Stimulated activated naive CD4-positive, alpha-beta T cell (primary cell): ENCODE results near the gene DHRS7C.

Source experiments
- DNase-seq, 6 experiments: peaks; one replicate each; lab custom pipeline; 2025; lab: John Stamatoyannopoulos, UW

DHRS7C gene, protein sequence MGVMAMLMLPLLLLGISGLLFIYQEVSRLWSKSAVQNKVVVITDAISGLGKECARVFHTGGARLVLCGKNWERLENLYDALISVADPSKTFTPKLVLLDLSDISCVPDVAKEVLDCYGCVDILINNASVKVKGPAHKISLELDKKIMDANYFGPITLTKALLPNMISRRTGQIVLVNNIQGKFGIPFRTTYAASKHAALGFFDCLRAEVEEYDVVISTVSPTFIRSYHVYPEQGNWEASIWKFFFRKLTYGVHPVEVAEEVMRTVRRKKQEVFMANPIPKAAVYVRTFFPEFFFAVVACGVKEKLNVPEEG

DNA sequence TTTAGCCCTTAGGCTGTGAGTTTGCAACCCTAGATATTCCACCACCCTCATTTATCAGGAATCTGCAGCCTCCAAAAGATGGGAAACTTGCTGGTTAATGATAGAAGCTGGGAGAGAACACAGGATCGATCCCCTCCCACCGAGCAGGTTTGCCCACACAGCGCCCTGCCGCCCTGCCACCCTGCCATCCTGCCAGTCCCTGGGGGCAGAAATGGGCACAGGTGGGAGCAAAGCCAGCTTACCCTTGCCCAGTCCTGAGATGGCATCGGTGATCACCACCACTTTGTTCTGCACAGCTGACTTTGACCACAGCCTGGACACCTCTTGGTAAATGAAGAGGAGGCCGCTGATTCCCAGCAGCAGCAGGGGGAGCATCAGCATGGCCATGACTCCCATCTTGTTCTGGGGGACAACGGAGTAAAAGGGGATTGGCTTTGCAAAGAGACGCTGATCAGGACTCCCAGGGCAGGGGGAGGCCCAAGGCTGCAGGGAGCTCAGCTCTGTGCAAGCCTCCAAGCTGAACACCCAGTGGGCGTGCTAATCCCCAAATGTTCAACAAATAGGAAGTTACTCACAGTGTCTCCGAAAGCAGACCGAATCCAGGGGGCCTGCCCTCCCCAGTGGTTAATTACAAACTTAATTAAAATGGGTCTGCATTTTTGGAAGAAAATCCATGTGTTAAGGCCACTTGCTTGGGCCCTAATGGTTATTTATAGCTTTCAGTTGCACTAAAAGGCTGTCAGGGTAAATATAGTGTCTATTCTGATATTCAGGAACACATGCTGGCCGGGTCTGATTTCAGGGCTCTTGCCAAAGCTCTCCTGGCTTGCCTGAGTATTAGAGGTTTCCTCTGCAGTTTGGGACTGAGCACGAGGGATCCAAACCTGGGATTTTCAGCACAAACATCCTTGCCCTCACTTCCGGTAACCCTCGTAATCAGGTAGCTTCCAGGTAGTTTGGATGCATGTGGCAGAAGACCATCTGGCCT, at the start of gene DHRS7C:
DHRS7C (minus strand) TSS at position 704 of the 988 bp plus-strand sequence; CDS start at position 396, 308 bp downstream.
- no peak for DNase-seq

GRCh38 chr17:9839433-9839832, 48.0 kb upstream of the DHRS7C start:
- DNase-seq: no peak

DNA sequence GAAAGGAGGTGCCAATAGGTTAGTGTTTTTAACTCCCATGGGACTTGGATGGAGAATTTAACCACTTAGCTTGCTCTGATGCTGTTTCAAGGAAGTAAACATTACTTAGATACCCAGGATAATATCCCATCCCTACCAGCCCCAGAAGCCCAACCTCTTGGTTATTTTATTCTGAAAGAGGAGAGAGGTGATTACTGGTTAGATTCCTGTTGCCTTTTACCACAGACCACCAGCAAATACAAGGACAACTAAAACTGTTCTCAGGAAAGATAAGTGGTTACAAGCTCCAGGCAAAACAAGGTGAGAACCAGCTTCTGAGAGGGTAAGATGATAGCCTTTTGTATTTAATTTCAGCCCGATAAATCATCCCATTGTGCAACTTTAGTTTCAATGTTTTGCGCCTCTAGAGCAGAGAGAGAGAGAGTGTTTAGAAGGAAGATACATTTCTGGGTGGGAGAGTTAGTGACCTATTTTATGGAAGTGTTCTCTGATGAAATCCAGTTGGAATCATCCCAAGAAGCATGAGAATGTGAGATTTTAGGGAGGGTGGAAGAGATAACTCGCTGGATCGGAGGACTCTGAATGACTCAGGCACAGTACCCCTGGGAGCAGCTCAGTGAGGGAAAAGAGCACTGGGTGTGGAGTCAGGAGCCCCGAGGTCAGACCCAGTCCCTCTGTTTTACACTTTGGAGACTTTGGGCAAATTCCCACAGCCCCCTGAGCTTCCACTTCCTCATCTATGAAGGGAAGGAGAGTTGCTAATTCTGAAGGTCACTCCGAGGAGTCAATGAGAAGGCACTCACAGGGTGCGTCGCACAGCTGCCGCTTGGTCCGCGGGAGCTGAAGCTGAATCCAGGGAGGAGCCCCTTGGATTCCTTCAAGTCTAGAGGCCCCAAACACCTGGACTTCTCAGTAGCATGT, 46.4 kb upstream of the DHRS7C start:
- DNase-seq: no peak

- DNase-seq: no peak
These were observed 42.5 kb upstream of the DHRS7C start for GRCh38 chr17:9833922-9834321.

DNA sequence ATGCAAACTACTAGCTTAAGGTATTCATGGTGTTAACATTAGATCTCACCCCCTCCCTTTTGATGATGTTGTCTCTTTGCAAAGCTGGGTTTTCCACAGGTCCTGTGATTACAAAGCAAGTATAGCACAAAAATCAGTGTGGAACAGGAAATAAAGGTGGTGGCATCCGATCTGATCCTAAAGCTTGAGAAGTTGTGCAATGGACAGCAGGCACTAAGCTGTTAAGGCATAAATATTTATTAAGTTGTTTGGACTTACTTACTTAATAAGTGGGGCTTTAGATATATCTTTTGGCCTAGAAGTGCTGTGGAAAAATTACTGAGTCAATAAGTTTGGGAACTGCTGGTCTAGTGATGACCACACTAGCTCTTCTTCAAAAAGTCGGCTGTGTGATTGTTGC, 39.3 kb upstream of the DHRS7C start:
- DNase-seq: no peak

GRCh38 chr17:9829343-9829742, 38.0 kb upstream of the DHRS7C start:
- no peak for DNase-seq

DNA sequence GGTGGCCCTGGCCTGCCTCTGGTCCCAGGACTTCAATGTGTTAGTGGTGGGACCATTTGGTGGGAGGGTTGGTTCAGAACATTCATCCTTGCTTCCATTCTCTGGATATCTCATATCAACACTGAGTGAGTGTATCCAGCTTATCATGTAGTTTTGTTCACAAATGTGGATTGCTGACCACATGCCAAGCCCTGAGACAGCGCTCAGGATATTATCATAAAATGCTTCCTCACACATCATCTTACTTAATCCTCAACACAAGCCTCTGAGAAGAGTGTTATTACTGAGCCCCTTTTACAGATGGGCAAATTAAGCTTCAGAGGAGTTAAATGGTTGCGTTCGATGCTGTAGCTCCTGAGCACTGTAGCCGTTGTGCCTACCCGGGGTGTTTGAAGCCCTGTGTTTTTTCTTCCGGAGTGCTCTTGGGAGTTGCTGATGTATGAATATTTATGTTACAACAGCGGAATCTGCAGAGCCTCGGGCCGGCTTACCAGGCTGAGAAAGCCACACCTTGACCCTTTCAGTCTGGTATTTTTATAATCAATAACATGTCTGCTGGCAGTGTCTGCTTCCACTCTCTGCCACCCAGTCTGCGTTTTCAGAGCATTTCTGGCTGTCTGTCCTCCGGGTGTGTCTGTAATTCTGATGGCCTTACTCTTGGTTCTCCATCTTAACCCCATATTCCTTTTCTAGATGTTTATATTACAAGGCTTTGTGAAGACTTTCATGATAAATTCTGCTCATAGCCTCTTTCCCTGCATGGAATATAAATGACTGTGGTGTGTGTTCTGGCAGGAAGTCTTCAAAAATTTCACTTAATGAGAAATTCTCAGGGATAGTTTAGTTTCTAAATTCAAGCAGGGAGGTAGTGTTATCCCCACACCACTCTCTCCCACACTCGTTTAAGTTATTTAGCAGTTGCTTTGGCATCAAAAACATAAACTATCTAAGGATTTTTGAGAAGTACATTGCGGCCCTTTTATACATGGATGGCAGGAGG, 37.2 kb upstream of the DHRS7C start:
- no peak for DNase-seq

DNA sequence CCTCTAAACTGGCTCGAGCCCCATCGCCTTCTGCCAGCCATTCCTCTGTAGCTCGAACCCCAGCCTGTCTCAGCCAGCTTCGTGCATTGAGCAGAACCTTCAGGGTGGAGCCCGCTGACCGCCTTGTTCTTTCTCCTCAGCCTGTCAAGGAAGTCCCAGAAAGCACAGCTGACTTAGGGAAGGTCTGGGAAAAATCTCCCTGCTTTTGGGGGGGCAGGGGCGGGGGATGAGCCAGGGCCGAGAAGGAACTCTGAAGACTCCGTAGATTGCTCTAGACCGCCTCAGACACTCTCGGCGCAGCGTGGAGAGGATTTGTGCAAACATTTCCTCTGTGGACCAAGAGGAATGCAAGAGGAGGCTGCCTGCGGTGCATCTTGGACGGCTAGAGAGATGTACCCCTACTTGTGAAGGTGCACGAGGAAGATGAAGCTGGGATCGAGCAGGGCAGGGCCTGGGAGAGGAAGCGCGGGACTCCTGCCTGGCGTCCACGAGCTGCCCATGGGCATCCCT, 34.3 kb upstream of the DHRS7C start, which contains the start of gene GLP2R:
GLP2R (plus strand) TSS at position 284 of the 510 bp plus-strand sequence; CDS start at position 424, 140 bp downstream.
- no peak for DNase-seq

GRCh38 chr17:9824797-9825338, 33.5 kb upstream of the DHRS7C start:
- DNase-seq: no peak

DNA sequence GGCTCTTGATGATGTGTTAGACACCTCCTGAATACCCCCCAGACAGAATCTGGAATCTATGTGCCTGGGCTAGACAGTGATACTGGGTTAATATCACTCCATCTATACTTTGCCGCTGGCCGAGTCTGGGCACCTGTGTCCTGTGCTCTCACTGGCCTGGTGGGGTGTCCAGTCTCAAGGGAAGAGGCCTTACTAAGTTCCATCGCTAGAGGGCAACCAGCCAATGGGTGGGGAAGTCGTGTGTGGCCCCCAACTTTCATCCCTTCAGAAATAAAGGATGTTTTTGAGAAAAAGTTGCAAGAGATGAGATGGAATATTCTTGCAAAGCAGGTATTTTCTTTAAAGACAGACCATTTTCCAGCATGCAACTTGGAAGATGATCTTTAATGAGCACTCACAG, 32.7 kb upstream of the DHRS7C start:
- DNase-seq: no peak

GRCh38 chr17:9821921-9822320, 30.5 kb upstream of the DHRS7C start, which contains the start of gene GSG1L2:
TSS of gene GSG1L2 (minus strand) at chr17:9822079. CDS start at chr17:9822071, 8 bp downstream.
- no peak for DNase-seq

DNA sequence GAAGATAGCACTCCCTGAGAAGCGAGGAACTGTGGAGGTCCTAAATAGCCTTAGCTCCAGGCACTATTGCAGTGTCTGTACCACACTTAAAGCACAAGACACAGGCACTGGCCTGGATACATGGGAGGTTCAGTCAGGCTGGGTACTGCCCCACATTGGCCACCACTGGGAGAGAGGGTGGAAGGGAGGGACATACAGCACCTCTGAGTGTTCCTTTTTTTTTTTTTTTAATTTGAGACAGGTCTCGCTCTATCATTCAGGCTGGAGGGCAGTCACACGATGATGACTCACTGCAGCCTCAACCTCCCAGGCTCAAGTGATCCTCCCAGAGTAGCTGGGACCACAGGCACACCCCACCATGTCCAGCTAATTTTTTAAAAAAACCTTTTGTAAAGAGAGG, 29.1 kb upstream of the DHRS7C start:
- DNase-seq: no peak

DNA sequence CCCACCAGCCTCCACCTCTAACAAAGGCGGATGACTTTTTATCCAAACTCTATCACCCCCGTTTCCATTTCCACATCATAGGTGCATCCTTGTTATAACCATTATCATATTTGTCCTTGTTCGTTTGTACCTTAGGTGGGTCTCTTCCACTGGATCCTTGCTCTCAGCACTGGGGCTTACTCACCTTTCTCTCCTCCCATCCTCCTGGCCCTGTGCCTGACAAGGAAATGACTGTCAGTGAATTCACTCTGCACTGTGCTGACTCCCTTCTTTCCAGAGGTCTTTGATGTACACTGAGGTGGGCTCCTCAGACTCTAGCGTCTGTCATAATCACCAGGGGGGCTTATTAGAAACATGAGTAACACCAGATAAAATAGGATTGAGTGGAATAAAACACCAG, 27.4 kb upstream of the DHRS7C start:
- no peak for DNase-seq

- DNase-seq: no peak
These were observed 25.7 kb upstream of the DHRS7C start for GRCh38 chr17:9817086-9817485.

- no peak for DNase-seq
These were observed 25.1 kb upstream of the DHRS7C start for GRCh38 chr17:9816472-9816871.

- no peak for DNase-seq
These were observed 23.0 kb upstream of the DHRS7C start for GRCh38 chr17:9814337-9814945.

DNA sequence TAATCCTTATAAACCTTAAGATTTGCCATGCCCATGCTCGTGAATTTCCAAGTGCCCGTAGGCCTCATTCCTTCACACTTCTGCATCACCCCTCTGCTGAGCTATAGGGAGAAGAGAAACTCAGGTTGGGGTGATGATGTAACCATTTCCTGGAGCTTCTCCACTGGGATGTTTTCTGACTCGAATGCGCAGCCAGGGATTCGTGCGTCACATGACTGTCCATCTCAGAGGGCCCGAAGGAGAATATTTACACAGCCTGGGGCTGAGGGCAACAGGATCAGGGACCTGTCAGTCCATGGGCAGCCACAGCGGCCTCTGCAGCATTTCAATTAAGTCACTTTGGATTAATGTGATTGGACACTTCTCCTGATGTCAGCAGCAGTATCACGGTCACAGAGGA, 21.8 kb upstream of the DHRS7C start:
- no peak for DNase-seq

DNA sequence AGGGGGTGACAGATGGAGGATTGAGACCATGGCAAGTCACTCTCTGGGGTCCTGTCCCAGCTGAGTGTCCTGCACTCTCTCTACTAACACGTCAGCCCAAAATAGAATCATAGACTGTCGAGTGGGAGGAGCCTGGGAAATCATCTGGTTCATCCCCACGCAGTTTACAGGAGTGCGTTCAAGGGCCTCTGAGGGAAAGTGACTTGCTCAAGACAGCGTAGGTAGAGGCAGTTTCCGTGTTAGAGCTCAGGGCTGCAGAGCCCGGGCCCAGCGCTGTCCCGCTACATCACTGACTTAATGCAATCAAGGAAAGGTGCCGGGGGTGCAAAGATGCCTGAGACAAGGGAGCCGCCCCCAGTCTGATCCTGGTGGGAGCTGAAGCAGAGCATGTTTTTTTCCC, 20.1 kb upstream of the DHRS7C start:
- DNase-seq: no peak

DNA sequence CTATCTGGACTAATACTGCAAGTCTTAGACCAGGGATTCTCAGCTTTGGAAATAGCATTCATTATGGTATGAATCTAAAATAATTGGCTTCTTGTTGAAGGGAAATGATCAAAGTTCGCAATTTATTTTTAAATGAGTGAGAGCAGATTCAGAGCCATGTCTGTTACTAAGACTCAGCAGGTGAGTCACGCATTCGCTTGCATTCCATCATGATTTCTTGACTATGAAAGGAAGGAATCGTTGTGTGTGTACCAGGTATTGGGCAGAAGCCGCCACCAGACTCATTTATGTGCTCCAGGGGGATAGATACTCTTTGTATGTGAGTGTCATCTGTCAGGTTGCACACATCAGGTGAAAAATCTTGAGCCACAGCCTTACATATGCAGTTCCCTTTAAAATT, 19.7 kb upstream of the DHRS7C start:
- no peak for DNase-seq
